ENCODE measurements around the gene CALR.

GRCh38 chr19:12986726-12987125 is 48.3 kb downstream of the CALR start:
- no peak for TF ChIP-seq ZC3H10 (CRISPR knock-in tag; IDR thresholded peaks at IDR 0.05)
- TF ChIP-seq ZNF70 (CRISPR knock-in tag; IDR thresholded peaks at IDR 0.05): no peak
- no peak for TF ChIP-seq PATZ1 (CRISPR knock-in tag; IDR thresholded peaks at IDR 0.05; ENCODE audit: borderline replicate concordance)
- no peak for TF ChIP-seq RARB (CRISPR knock-in tag; IDR thresholded peaks at IDR 0.05)
- TF ChIP-seq OSR1 (CRISPR knock-in tag; IDR thresholded peaks at IDR 0.05): no peak
